Measurements from ENCODE around the gene MAP4K4. TPM values are rescaled to one million over a fixed set of nuclear protein-coding genes. Genes with fewer than 3 reads are reported as not detected.

MAP4K4 gene
- total and polyA plus RNA-seq, 5 donors, result 30.8 to 64.5 (median 61.7) TPM

- H3K4me3 ChIP-seq (ENCODE audit: low read length), result no peak overlapping the region
- no peak for DNase-seq
- H3K4me1 ChIP-seq (ENCODE audit: control insufficient read depth, insufficient read depth, low read length), result peaks cover 25% of the 10 kb centered on the region
- intact Hi-C loops (cut with DNase I), result no loop called here
- H3K9me3 ChIP-seq (ENCODE audit: control insufficient read depth, low read length), result no peaks in the 10 kb centered on the region
- no peaks in the 10 kb centered on the region for H3K27me3 ChIP-seq (ENCODE audit: control insufficient read depth, insufficient read depth)
- 48% methylated on average over 4 of the region's 4 CpGs for WGBS
- ATAC-seq, result no peak
- no peak overlapping the region for H3K27ac ChIP-seq (ENCODE audit: low read length)
These were observed 83.8 kb downstream of the MAP4K4 start for GRCh38 chr2:101781326-101781725.

- H3K4me1 ChIP-seq (ENCODE audit: control insufficient read depth, insufficient read depth, low read length), result peaks cover 25% of the 10 kb centered on the region
- ATAC-seq, result no peak
- intact Hi-C loops (cut with DNase I), result no loop called here
These were observed 84.4 kb downstream of the MAP4K4 start for GRCh38 chr2:101781791-101782426.

DNA sequence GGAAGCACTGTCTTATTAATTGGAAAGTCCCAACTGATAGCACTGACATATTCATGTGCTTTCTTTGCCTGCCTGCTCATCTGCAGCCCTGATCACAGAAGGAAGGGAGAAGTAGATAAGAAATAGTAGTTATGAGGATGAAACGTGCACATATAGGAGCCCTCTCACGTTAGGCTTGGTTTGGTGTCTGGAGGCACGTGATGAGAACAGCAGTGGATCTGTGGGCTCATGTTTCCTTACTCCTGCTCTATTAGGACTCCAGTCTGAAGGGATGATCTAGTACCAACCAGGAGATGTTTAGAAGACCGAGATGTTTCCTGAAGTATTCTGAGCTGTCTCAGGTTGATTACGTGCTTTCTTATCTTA is 84.9 kb downstream of the MAP4K4 start:
- WGBS, result 65% methylated on average over 5 of the region's 5 CpGs
- Histone ChIP-seq H3K27ac (ENCODE audit: low read length) (no peak overlapping the region), H3K27me3 (ENCODE audit: control insufficient read depth, insufficient read depth) (no peaks in the 10 kb centered on the region), H3K9me3 (ENCODE audit: control insufficient read depth, low read length) (no peaks in the 10 kb centered on the region), H3K4me3 (ENCODE audit: low read length) (no peak overlapping the region), H3K4me1 (ENCODE audit: control insufficient read depth, insufficient read depth, low read length) (peaks cover 25% of the 10 kb centered on the region)
- no peak for DNase-seq
- no peak for ATAC-seq
- intact Hi-C loops (cut with DNase I), result no loop called here

More at GRCh38 chr2:101781791-101782426, 84.4 kb downstream of the MAP4K4 start:
- Histone ChIP-seq H3K4me3 (ENCODE audit: low read length) (no peak overlapping the region), H3K27me3 (ENCODE audit: control insufficient read depth, insufficient read depth) (no peaks in the 10 kb centered on the region), H3K27ac (ENCODE audit: low read length) (no peak overlapping the region), H3K9me3 (ENCODE audit: control insufficient read depth, low read length) (no peaks in the 10 kb centered on the region)
- no peak for DNase-seq
- 79% methylated on average over 6 of the region's 6 CpGs for WGBS

DNA sequence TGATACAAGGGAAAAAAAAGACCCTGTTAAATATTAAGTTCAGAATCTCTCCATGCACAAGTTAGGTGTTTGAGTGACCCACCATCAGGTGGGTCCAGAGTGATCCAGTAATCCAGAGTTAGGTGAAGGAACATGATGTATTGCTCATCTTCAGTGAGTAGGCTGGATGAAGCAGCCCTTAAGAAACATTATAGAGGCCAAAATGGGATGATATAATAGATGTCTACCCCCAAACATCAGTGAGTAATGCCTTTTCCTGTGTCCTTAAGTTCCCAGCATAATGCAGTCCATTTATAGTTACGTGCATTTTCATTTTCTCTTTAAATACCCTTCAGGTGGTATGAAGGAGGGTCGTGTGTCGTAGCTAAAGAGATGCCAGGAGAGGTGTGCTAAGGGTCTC is 89.6 kb downstream of the MAP4K4 start:
- no peaks in the 10 kb centered on the region for H3K27me3 ChIP-seq (ENCODE audit: control insufficient read depth, insufficient read depth)
- H3K4me1 ChIP-seq (ENCODE audit: control insufficient read depth, insufficient read depth, low read length), result peaks cover 10% of the 10 kb centered on the region
- H3K4me3 ChIP-seq (ENCODE audit: low read length), result no peak overlapping the region
- DNase-seq (no peak), ATAC-seq (no peak)
- WGBS, result 77% methylated on average over 3 of the region's 3 CpGs
- intact Hi-C loops (cut with DNase I), result no loop called here
- no peak overlapping the region for H3K27ac ChIP-seq (ENCODE audit: low read length)
- H3K9me3 ChIP-seq (ENCODE audit: control insufficient read depth, low read length), result no peaks in the 10 kb centered on the region

- DNase-seq, result no peak
- H3K4me1 ChIP-seq (ENCODE audit: control insufficient read depth, insufficient read depth, low read length), result peaks cover 6% of the 10 kb centered on the region
- H3K9me3 ChIP-seq (ENCODE audit: control insufficient read depth, low read length), result no peaks in the 10 kb centered on the region
- no peak overlapping the region for H3K27ac ChIP-seq (ENCODE audit: low read length)
- H3K27me3 ChIP-seq (ENCODE audit: control insufficient read depth, insufficient read depth), result no peaks in the 10 kb centered on the region
- intact Hi-C loops (cut with DNase I), result no loop called here
- ATAC-seq, result no peak
- 70% methylated on average over 1 of the region's 1 CpG for WGBS
- no peak overlapping the region for H3K4me3 ChIP-seq (ENCODE audit: low read length)
These were observed 91.1 kb downstream of the MAP4K4 start for GRCh38 chr2:101788565-101788964.

DNA sequence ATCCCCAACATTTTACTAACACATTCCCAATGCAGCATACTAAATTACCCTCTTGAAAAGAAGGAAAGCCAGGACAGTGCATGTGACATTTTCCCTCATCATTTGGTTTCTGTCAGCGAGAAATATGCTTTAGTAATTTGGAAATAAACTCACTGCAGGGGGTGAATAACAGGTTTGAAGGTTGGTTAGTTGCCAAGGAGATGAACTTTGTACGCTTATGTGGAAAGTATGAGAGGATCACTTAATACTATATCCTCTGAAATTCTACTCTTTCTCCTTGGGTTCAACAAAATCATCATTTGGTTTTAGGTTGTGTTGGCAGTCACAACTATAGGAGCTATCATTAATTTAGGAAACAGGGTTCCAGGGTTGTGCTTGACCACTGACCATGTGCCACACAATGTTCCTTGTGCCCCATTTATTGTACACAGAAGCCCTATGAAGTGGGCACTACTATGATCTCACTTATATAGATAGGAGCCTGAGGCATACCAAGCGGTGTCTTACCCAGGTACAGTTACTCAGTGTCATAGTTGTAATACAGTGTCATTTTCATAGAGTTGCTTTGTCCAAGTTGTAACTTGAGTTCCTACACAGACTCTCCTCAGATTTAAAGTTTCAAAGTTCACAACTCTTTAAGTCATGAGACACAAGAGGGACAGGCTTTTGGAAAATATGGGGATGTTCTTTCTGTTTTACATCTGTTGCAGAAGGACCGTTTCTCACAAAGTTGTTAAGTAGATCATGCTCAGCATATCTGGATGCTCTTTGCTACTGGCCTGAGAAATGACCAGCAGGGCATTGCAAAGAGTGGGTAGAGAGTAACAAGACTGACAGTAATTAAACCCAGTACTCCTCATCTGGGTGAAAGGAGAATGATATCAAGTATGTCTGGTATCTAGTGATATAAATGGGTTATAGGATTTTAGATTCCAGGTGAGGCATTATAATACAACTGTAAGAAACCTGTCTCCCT is 91.8 kb downstream of the MAP4K4 start:
- DNase-seq (no peak), ATAC-seq (no peak)
- intact Hi-C loops (cut with DNase I), result no loop called here
- H3K4me3 ChIP-seq (ENCODE audit: low read length), result no peak overlapping the region
- H3K27me3 ChIP-seq (ENCODE audit: control insufficient read depth, insufficient read depth), result no peaks in the 10 kb centered on the region
- peaks cover 6% of the 10 kb centered on the region for H3K4me1 ChIP-seq (ENCODE audit: control insufficient read depth, insufficient read depth, low read length)
- no peaks in the 10 kb centered on the region for H3K9me3 ChIP-seq (ENCODE audit: control insufficient read depth, low read length)
- H3K27ac ChIP-seq (ENCODE audit: low read length), result no peak overlapping the region
- 80% methylated on average over 4 of the region's 4 CpGs for WGBS

DNA sequence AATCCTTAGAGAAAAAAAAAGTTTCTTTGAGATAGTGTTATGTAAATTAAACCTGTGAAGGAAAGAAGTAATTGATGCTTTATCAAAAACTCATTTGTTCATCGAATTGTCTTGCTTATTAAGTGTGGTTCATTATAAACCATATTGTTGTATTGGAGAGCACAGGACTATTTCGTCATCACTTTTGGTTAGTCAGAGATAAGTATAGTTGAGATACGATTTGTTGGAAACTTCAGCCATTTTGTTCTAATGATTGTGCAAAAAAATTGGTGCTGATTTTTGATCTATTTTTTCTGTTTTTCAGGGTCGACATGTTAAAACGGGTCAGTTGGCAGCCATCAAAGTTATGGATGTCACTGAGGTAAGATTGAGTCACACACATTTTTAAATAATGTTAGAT is 92.9 kb downstream of the MAP4K4 start:
- ATAC-seq (no peak), DNase-seq (no peak)
- 61% methylated on average over 5 of the region's 5 CpGs for WGBS
- Histone ChIP-seq H3K4me3 (ENCODE audit: low read length) (no peak overlapping the region), H3K27ac (ENCODE audit: low read length) (no peak overlapping the region), H3K9me3 (ENCODE audit: control insufficient read depth, low read length) (no peaks in the 10 kb centered on the region), H3K27me3 (ENCODE audit: control insufficient read depth, insufficient read depth) (no peaks in the 10 kb centered on the region), H3K4me1 (ENCODE audit: control insufficient read depth, insufficient read depth, low read length) (peaks cover 3% of the 10 kb centered on the region)
- intact Hi-C loops (cut with DNase I), result no loop called here

DNA sequence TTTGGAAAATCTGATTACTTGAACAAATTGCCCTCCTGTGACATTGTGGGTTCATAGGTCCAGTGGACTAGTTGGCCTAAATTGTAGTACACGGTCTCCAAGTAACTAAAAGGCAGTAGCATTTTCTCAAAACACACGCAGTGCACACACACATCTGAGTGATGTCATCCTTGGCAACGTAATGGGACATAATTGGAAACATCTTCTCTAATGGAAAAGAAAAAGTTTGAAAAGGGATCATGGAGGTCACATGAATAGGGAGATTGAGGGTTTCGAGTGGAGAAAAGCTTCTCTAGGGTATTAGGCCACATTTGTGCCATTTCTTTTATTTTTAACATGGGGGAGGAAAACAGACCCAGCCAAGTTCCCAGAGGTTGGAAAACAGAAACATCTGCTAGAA is 93.3 kb downstream of the MAP4K4 start:
- 41% methylated on average over 4 of the region's 4 CpGs for WGBS
- intact Hi-C loops (cut with DNase I), result no loop called here

DNA sequence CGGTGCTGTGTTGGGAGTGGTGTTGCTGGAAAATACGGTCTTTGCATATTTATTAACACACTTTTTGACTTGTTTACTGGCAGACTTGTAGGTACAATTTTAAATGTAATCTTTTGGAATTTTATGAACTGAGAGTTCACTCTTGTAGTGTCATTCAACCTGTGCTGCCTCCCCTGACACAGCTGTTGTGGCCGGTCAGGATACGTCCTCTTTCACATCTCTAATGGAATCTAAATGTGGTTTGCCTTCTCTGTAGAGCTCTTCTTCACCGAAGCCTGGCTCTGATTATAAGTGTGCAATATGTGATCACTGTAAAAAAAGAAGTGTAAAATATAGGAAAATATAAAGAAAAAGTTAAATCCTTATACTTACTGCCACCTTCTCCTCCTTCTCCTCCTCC is 94.7 kb downstream of the MAP4K4 start:
- Histone ChIP-seq H3K27ac (ENCODE audit: low read length) (no peak overlapping the region), H3K4me1 (ENCODE audit: control insufficient read depth, insufficient read depth, low read length) (peaks cover 8% of the 10 kb centered on the region), H3K4me3 (ENCODE audit: low read length) (no peak overlapping the region), H3K9me3 (ENCODE audit: control insufficient read depth, low read length) (no peaks in the 10 kb centered on the region), H3K27me3 (ENCODE audit: control insufficient read depth, insufficient read depth) (no peaks in the 10 kb centered on the region)
- intact Hi-C loops (cut with DNase I), result no loop called here
- DNase-seq (no peak), ATAC-seq (no peak)
- WGBS, result 90% methylated on average over 5 of the region's 5 CpGs

More for the DNA sequence above, 93.3 kb downstream of the MAP4K4 start:
- Histone ChIP-seq H3K9me3 (ENCODE audit: control insufficient read depth, low read length) (no peaks in the 10 kb centered on the region), H3K4me1 (ENCODE audit: control insufficient read depth, insufficient read depth, low read length) (peaks cover 3% of the 10 kb centered on the region), H3K27me3 (ENCODE audit: control insufficient read depth, insufficient read depth) (no peaks in the 10 kb centered on the region), H3K4me3 (ENCODE audit: low read length) (no peak overlapping the region), H3K27ac (ENCODE audit: low read length) (no peak overlapping the region)
- ATAC-seq, result peak; percentile 62 to 71
- no peak for DNase-seq

- DNase-seq, result no peak
- intact Hi-C loops (cut with DNase I), result no loop called here
- Histone ChIP-seq H3K4me3 (ENCODE audit: low read length) (no peak overlapping the region), H3K27me3 (ENCODE audit: control insufficient read depth, insufficient read depth) (no peaks in the 10 kb centered on the region), H3K4me1 (ENCODE audit: control insufficient read depth, insufficient read depth, low read length) (peaks cover 8% of the 10 kb centered on the region), H3K9me3 (ENCODE audit: control insufficient read depth, low read length) (no peaks in the 10 kb centered on the region), H3K27ac (ENCODE audit: low read length) (no peak overlapping the region)
- 38% methylated on average over 3 of the region's 3 CpGs for WGBS
- ATAC-seq, result peak in 1 of 2 donors; percentile 22
These were observed 95.9 kb downstream of the MAP4K4 start for GRCh38 chr2:101793277-101793969.

- H3K4me3 ChIP-seq (ENCODE audit: low read length), result no peak overlapping the region
- intact Hi-C loops (cut with DNase I), result no loop called here
- no peaks in the 10 kb centered on the region for H3K9me3 ChIP-seq (ENCODE audit: control insufficient read depth, low read length)
- no peaks in the 10 kb centered on the region for H3K27me3 ChIP-seq (ENCODE audit: control insufficient read depth, insufficient read depth)
- DNase-seq, result no peak
- no peak for ATAC-seq
- no peak overlapping the region for H3K27ac ChIP-seq (ENCODE audit: low read length)
- 65% methylated on average over 2 of the region's 2 CpGs for WGBS
- H3K4me1 ChIP-seq (ENCODE audit: control insufficient read depth, insufficient read depth, low read length), result peaks cover 8% of the 10 kb centered on the region
These were observed 96.6 kb downstream of the MAP4K4 start for GRCh38 chr2:101794141-101794540.

All from right cardiac atrium (tissue), 5 donors.